ENCODE data around the gene SPTAN1. TPM values are rescaled to one million over a fixed set of nuclear protein-coding genes. Genes with fewer than 3 reads are reported as not detected.
"Not testable (repeated sequence)": the region's sequence is repeated elsewhere in the genome, so short reads cannot be mapped to it uniquely, and the experiment has no call there.

SPTAN1 gene
- 100 to 1,000 TPM; 275 to 315 TPM for total RNA-seq

- peaks cover 35% of the 10 kb centered on the region for H3K4me1 Mint-ChIP-seq
- H3K36me3 Mint-ChIP-seq = no peaks in the 10 kb centered on the region
- no peaks in the 10 kb centered on the region for H3K9me3 Mint-ChIP-seq (ENCODE audit: low read depth)
- CTCF ChIA-PET = interaction anchor here (0.9 to 2.1 kb wide), 10 partner anchors 10 to 190 kb away, joined by 3 to 6 read pairs (median 4); partner anchors contain the start of genes PKN3 and URM1
- ATAC-seq (peak; percentile 81), DNase-seq (peak; percentile 96)
- H3K4me3 Mint-ChIP-seq = no peak within 1 kb of the TSS
- H3K27ac Mint-ChIP-seq = peak within 1 kb of the TSS; percentile 96
- no peaks in the 10 kb centered on the region for H3K27me3 Mint-ChIP-seq
Measured at GRCh38 chr9:128552153-128552743, at the start of gene SPTAN1. SPTAN1 (plus strand) TSS chr9:128552587; CDS start chr9:128566741, 14,154 bp downstream.

GRCh38 chr9:128503415-128503825, 49.0 kb upstream of the SPTAN1 start:
- Mint-ChIP-seq H3K36me3 (peaks cover 26% of the 10 kb centered on the region), H3K27ac (peak overlapping the region; percentile 73), H3K4me1 (peaks cover 28% of the 10 kb centered on the region), H3K4me3 (peak overlapping the region; percentile 93)
- ATAC-seq; DNase-seq; H3K9me3 Mint-ChIP-seq (ENCODE audit: low read depth); CTCF ChIA-PET; H3K27me3 Mint-ChIP-seq: not testable (repeated sequence)

DNA sequence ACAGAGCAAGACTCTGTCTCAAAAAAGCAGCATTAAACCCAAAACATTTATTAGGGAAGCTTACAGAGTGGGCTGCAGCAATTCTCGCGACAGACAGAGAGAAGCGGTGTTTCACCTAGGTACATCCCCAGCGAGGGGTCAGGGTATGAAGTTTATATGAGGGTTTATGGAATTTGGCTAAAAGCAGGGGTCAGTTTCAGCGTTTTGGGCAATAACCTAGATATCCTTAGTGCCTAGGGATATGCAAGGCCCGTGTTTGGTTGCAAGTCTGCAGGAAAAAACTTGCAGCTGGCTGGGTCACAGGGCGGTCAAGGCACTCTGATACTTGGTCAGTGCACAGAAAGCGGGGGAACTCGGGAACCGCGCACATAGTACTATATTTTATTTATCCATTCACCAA, 48.5 kb upstream of the SPTAN1 start:
- peaks cover 32% of the 10 kb centered on the region for H3K4me1 Mint-ChIP-seq
- peaks cover 26% of the 10 kb centered on the region for H3K36me3 Mint-ChIP-seq
- ATAC-seq = no peak
- H3K27ac Mint-ChIP-seq = peak overlapping the region; percentile 73
- H3K9me3 Mint-ChIP-seq (ENCODE audit: low read depth) = no peaks in the 10 kb centered on the region
- no peaks in the 10 kb centered on the region for H3K27me3 Mint-ChIP-seq
- H3K4me3 Mint-ChIP-seq = peak overlapping the region; percentile 93
- CTCF ChIA-PET = no interaction called here
- no peak for DNase-seq

GRCh38 chr9:128504485-128505413, 47.6 kb upstream of the SPTAN1 start, which contains the start of gene GLE1:
GLE1 (plus strand) TSS chr9:128504719; CDS start chr9:128504806, 87 bp downstream.
- H3K4me3 Mint-ChIP-seq = peak within 1 kb of the TSS; percentile 93

GRCh38 chr9:128505414-128505765, 47.0 kb upstream of the SPTAN1 start:
- Mint-ChIP-seq H3K4me3 (peak overlapping the region; percentile 93), H3K27me3 (no peaks in the 10 kb centered on the region), H3K4me1 (peaks cover 32% of the 10 kb centered on the region), H3K9me3 (ENCODE audit: low read depth) (no peaks in the 10 kb centered on the region), H3K27ac (peak overlapping the region; percentile 99), H3K36me3 (peaks cover 34% of the 10 kb centered on the region)
- DNase-seq (no peak), ATAC-seq (no peak)
- CTCF ChIA-PET = interaction anchor here (0.8 to 1.2 kb wide), 4 partner anchors 14 to 313 kb away, joined by 3 to 4 read pairs (median 4); partner anchors contain the start of genes ENDOG and SPTAN1

More at GRCh38 chr9:128504485-128505413, 47.6 kb upstream of the SPTAN1 start, which contains the start of gene GLE1:
- CTCF ChIA-PET = interaction anchor here (0.8 to 1.2 kb wide), 4 partner anchors 14 to 313 kb away, joined by 3 to 4 read pairs (median 4); partner anchors contain the start of genes ENDOG and SPTAN1
- peaks cover 32% of the 10 kb centered on the region for H3K4me1 Mint-ChIP-seq
- peaks cover 31% of the 10 kb centered on the region for H3K36me3 Mint-ChIP-seq
- H3K27me3 Mint-ChIP-seq = no peaks in the 10 kb centered on the region
- no peaks in the 10 kb centered on the region for H3K9me3 Mint-ChIP-seq (ENCODE audit: low read depth)
- peak within 1 kb of the TSS; percentile 99 for H3K27ac Mint-ChIP-seq
- peak; percentile 96 for DNase-seq
- peak; percentile 95 for ATAC-seq

- peaks cover 32% of the 10 kb centered on the region for H3K4me1 Mint-ChIP-seq
- not testable (repeated sequence) for H3K9me3 Mint-ChIP-seq (ENCODE audit: low read depth); DNase-seq; H3K27me3 Mint-ChIP-seq; ATAC-seq
- H3K27ac Mint-ChIP-seq = peak overlapping the region; percentile 99
- H3K36me3 Mint-ChIP-seq = peaks cover 32% of the 10 kb centered on the region
- CTCF ChIA-PET = interaction anchor here (1.4 kb wide), 1 partner anchor 10 kb away, joined by 4 read pairs; no protein-coding TSS in a partner anchor
- peak overlapping the region; percentile 93 for H3K4me3 Mint-ChIP-seq
Measured at GRCh38 chr9:128505906-128506305, 46.5 kb upstream of the SPTAN1 start.

DNA sequence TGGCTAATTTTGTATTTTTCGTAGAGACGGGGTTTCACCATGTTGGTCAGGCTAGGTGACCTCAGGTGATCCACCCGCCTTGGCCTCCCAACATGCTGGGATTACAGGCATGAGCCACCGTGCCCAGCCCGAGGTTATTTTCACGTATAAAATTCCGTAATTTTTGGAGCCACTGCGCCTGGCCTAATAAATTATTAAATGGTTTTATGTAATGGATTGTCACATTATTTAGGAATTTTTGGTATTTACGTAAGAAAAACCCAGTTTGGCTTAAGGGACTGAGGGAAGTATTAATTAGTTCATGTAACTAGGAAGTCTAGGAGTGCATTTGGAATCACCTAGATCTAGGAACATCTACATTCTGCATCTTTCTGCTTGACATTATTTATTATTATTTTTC, 39.6 kb upstream of the SPTAN1 start:
- Mint-ChIP-seq H3K4me3 (no peak overlapping the region), H3K27me3 (no peaks in the 10 kb centered on the region), H3K27ac (no peak overlapping the region), H3K4me1 (peaks cover 18% of the 10 kb centered on the region), H3K36me3 (peaks cover 50% of the 10 kb centered on the region), H3K9me3 (ENCODE audit: low read depth) (no peaks in the 10 kb centered on the region)
- no peak for DNase-seq
- ATAC-seq = no peak
- CTCF ChIA-PET = interaction anchor here (0.8 to 2.0 kb wide), 6 partner anchors 8 to 305 kb away, joined by 3 to 6 read pairs (median 4); partner anchors contain the start of gene ENDOG

GRCh38 chr9:128521956-128522355, 30.4 kb upstream of the SPTAN1 start:
- Mint-ChIP-seq H3K9me3 (ENCODE audit: low read depth) (no peaks in the 10 kb centered on the region), H3K4me1 (peaks cover 3% of the 10 kb centered on the region), H3K4me3 (no peak overlapping the region), H3K36me3 (peaks cover 56% of the 10 kb centered on the region), H3K27me3 (no peaks in the 10 kb centered on the region), H3K27ac (no peak overlapping the region)
- CTCF ChIA-PET = interaction anchor here (1.6 kb wide), 1 partner anchor 10 kb away, joined by 5 read pairs; no protein-coding TSS in a partner anchor
- no peak for ATAC-seq
- DNase-seq = no peak

- CTCF ChIA-PET = interaction anchor here (0.7 kb wide), 1 partner anchor 34 kb away, joined by 3 read pairs; no protein-coding TSS in a partner anchor
- Mint-ChIP-seq H3K27me3 (no peaks in the 10 kb centered on the region), H3K4me1 (no peaks in the 10 kb centered on the region), H3K27ac (no peak overlapping the region), H3K9me3 (ENCODE audit: low read depth) (no peaks in the 10 kb centered on the region), H3K36me3 (peaks cover 49% of the 10 kb centered on the region), H3K4me3 (no peak overlapping the region)
- no peak for DNase-seq
- no peak for ATAC-seq
Measured at GRCh38 chr9:128523199-128523925, 29.0 kb upstream of the SPTAN1 start.

DNA sequence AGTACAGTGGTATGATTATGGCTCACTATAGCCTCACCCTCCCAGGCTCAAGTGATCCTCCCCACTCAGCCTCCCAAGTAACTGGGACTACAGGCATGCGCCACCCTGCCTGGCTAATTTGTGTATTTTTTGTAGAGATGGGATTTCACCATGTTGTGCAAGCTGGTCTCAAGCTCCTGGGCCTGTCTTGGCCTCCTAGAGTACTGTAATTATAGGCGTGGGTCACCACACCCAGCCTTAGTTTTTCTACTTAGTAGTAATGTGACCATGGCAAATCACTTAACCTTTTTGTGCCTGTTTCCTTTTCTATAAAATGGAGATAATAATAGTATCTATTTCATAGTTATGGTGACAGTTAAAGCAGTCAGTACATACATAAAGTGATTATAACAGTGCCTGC, 25.7 kb upstream of the SPTAN1 start:
- peaks cover 37% of the 10 kb centered on the region for H3K36me3 Mint-ChIP-seq
- DNase-seq (no peak), ATAC-seq (no peak)
- H3K27ac Mint-ChIP-seq = no peak overlapping the region
- no peaks in the 10 kb centered on the region for H3K27me3 Mint-ChIP-seq
- no peaks in the 10 kb centered on the region for H3K4me1 Mint-ChIP-seq
- CTCF ChIA-PET = no interaction called here
- H3K4me3 Mint-ChIP-seq = no peak overlapping the region
- H3K9me3 Mint-ChIP-seq (ENCODE audit: low read depth) = no peaks in the 10 kb centered on the region

DNA sequence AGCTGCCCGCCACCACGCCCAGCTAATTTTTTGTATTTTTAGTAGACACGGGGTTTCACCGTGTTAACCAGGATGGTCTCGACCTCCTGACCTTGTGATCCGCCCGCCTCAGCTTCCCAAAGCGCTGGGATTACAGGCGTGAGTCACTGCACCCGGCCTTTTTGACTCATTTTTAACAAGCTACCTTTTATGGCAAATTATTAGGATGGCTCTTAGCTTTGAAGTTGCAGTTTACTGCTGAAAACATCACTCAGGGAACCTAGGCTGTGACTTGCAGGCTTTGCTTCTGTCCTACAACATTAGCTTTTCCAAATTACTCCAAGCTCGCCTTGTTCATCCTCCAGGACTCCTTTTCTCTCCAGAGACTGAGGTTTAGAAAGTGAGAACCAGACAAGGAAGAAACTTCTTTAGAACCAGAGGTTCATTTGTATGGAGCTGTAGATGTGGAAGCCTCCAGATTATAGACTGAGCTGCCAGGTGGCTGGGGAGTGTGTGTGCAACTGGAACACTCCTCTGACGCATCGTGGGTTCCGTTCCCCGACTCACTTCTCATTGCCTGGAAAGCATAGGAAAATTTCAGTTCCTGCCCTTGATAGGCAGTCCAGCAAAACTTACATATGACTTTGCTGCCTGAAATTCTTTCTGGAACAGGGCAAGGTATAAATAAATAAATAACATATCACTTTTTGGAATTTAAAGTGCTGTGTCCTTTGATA, 23.8 kb upstream of the SPTAN1 start:
- no peak for ATAC-seq
- H3K4me1 Mint-ChIP-seq = peaks cover 4% of the 10 kb centered on the region
- H3K4me3 Mint-ChIP-seq = no peak overlapping the region
- H3K27me3 Mint-ChIP-seq = no peaks in the 10 kb centered on the region
- H3K27ac Mint-ChIP-seq = no peak overlapping the region
- H3K9me3 Mint-ChIP-seq (ENCODE audit: low read depth) = no peaks in the 10 kb centered on the region
- no peak for DNase-seq
- CTCF ChIA-PET = no interaction called here
- peaks cover 36% of the 10 kb centered on the region for H3K36me3 Mint-ChIP-seq

DNA sequence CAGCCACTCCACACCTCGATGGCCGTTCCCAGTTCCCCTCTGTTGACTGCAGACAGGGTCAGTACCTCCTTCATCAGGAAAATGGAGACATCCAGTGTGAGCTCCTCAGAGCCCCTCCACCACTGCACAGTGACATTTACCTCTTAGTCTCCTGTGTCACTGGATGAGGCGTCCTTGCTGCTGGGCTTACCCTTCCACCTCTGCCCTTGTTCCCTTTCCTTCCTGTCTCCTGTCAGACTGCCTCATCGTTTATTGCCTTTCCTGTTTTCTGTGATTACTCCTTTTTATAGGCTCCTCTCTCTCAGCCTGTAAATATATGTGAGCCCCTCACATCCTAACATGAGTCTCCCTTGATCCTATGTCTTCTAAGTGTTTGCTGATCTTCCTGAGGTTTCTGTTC, 23.2 kb upstream of the SPTAN1 start:
- CTCF ChIA-PET = no interaction called here
- H3K36me3 Mint-ChIP-seq = peaks cover 41% of the 10 kb centered on the region
- no peak overlapping the region for H3K4me3 Mint-ChIP-seq
- H3K9me3 Mint-ChIP-seq (ENCODE audit: low read depth) = no peaks in the 10 kb centered on the region
- DNase-seq (no peak), ATAC-seq (no peak)
- no peak overlapping the region for H3K27ac Mint-ChIP-seq
- H3K4me1 Mint-ChIP-seq = peaks cover 4% of the 10 kb centered on the region
- H3K27me3 Mint-ChIP-seq = no peaks in the 10 kb centered on the region

Data from activated CD8-positive, alpha-beta memory T cell treated with anti-CD3 and anti-CD28 coated beads, Interleukin-2, amount 10 ng/mL, durations not matched to agents 7 days and 5 days (primary cell).